Suppressor macrophage treated with lipopolysaccharide for 1 hour (primary cell): ENCODE data around the gene LTB4R2.

Source experiments
- DNase-seq, 3 donors: peaks; one replicate each; pipeline ENCODE4 v3.0.0-alpha.2; 2020 to 2022

LTB4R2 gene

DNA sequence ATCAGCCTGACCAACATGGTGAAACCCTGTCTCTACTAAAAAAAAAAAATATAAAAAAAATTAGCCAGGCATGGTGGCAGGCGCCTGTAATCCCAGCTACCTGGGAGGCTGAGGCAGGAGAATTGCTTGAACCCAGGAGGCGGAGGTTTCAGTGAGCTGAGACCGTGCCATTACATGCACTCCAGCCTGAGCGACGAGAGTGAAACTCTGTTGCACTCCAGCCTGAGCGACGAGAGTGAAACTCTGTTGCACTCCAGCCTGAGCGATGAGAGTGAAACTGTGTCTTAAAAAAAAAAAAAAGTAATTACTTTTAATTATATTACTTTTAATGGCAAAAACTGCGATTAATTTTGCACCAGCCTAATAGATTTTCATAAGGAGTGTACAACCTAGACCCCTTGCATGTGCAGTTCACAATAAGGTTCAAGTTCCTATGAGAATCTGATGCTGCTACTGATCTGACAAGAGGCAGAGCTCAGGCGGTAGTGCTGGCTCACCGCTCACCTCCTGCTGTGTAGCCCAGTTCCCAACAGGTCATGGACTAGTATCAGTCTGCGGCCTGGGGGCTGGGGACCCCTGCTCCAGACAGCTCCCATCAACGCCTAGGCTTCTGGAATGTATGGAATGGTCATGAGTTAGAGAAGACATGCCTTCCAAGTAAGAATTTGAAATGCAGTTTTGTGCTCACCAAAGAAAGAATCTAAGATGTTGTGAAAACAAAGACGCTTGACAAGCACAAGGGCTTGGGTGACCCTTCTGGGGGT, 11.5 kb downstream of the LTB4R2 start:
- no peak for DNase-seq

DNA sequence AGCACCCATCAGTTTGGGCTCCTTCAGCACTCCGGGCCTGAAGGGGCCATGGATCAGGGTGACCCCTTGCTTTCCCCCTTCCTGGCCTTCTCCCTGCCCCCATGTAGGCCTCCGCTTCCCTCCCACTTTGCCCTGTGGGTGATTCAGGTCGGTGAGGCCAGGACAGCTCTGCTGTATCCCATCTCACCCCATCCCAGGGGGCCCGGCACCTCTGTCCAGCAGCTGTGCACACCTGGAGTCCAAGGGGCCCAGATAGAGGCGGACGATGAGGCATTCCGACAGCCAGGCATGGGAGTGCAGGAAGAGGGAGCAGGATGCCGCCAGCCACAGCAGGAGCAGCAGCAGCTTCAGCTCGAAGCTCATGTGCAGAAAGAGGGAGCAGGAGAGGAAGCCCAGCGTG, 12.7 kb downstream of the LTB4R2 start:
- no peak for DNase-seq

DNA sequence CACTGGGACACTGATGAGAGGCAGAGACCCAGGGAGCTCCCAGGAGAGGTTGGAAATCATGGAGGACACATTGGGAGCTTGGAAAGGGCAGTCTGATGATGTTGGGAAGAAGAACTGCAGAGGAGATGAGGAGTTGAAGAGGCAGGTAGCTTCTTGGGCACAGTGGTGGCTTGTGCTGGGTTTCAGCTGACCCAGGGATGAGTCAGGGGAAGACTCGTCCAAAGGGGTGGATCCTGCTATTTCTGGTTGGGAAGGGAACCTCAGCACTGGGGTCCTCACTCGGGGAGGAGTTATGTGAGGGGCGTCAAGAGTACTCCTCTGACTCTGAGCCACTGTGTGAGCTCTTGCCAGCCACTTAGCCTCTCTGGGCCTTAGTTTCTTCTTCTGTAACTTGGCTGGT, 13.4 kb downstream of the LTB4R2 start:
- DNase-seq, result no peak

DNA sequence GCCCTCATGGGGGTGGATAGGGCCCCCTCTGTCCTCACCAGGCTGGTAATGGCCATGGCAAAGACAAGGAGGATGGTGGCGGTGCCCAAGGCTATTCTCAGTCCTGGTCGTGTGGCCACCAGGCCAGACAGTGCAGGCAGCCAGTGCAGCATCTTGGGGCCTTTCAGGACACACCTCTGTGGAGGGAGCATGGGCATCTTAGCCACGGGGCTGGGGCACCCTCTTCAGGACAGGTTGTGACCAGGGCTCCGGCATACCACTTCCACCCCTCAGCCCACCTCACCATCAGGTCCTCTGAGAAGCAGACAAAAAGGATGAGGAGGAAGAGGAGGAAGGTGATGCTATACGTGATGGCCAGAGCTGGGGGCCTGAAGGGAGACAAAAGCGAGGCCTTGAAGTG, 14.1 kb downstream of the LTB4R2 start:
- no peak for DNase-seq

DNA sequence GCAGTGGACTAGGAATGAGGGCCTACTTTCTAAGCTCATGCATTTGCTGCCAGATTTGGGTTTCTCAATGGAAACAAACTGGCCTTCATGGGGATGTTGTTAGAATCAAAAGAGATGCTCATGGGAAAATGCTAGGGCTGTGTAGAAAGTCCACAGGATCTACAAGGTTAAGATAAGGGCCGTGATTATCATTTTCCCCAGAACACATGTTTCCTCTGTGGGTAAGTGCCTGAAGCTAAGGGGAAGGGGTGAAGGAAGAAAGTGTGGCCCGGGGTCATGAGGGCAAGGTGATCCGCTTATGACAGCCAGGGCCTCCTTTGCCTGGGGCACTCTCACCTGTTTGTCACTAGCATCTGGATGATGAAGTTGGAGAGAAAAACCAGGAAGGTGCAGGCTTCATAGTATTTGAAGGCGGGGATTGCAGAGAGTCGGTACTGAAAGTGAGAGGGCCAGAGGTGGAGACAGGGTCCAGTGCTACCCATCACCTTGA, 15.1 kb downstream of the LTB4R2 start:
- no peak for DNase-seq

DNA sequence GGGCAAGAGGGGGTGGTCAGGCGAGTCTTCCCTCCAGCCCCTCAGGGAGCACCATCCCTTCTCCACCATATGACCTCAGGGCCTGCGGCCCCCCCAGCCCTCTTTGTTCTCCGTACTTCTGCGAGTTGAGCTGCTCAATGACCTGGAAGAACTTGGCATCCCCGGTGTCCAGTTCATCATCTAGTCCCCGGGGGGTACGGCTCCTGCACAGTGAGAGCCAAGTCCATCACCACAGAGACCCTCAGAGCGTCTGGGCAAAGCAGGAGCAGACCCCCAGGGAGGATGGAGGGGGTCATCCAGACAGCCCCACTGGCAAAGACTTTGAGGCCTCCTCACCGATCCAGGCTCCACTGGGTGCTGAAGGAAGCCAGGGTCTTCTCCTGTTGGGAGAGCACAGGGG, 16.0 kb downstream of the LTB4R2 start:
- DNase-seq, result no peak

DNA sequence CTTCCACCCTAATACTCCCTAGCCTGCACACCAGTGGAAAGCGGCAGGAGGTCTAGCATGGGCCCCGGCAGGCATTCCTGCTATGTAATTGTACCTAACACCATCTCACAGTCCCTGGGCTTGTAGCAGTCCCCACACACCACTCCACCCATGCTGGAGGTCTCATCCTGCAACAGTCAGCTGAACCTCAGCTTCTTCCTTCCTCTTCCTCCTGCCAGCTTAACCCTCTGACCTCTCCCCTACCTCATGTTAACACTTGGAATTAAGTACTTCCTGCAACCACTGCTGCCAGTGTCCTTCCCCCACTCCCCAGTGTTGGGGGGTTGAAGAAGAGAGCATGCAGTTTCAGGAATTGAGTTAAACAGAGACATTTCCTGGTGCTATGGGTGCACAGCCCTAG, 17.4 kb downstream of the LTB4R2 start:
- DNase-seq, result peak; percentile 24 to 51 (median 37)

DNA sequence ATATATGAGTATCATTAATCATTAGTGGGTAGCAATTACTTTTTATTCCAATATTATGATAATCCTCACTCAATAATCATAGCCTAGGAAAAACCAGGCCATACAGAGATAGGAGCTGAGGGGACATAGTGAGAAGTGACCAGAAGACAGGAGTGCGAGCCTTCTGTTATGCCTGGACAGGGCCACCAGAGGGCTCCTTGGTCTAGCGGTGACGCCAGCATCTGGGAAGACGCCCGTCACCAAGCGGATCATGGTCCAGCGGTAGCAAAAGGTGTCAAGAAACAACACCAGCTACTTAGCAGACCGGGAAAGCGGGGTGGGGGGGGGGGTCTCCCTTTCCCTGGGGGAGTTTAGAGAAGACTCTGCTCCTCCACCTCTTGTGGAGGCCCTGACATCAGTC, 18.0 kb downstream of the LTB4R2 start:
- DNase-seq, result peak in 2 of 3 donors; percentile 35 to 36

DNA sequence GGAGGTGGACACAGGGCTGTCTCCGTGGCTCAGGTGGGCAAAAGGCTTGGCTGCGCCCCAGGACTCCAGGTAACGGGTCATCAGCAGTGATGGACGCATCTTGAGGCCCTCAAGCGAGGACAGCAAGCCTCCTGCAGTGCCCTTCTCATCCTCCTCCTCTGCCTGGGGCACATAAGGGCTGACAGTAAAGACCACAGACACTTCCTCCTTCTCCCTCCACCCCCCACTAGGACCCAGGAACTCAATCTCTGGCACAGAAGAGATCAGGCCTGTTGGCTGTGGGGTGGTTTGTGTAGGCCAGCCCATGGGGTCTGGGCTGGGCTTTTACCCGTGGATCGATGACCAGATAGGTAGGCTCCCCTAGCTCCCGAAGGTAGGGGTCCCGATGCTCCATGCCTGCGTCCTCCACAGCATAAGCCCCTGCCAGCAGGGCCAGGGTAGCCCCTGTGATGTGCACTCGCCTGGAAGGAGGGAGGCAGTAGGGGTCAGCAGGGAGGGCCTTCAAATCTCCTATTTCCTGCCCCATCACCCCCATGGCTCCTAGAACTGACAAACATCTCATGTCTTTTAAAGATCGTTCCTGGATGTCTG, 19.2 kb downstream of the LTB4R2 start:
- no peak for DNase-seq

DNA sequence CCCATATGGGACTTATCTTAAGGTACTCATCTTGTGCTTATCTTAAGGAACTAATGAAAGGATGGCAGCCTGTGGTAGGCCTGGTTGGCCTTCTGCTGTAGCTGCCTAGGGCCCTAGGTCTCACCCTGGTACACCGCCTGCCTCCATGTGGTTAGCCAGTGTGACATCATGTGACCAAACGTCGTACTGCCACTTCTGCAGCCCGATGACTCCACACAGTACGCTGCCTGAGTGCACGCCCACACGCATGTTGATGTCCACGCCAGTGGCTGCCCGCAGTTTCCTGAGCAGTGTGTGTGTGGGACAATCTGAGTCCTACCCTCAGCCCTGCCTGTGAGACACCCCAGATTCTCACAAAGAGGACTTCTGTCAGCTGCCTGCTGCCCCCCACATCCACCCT, 19.8 kb downstream of the LTB4R2 start:
- DNase-seq, result peak; percentile 89 to 97 (median 95)

DNA sequence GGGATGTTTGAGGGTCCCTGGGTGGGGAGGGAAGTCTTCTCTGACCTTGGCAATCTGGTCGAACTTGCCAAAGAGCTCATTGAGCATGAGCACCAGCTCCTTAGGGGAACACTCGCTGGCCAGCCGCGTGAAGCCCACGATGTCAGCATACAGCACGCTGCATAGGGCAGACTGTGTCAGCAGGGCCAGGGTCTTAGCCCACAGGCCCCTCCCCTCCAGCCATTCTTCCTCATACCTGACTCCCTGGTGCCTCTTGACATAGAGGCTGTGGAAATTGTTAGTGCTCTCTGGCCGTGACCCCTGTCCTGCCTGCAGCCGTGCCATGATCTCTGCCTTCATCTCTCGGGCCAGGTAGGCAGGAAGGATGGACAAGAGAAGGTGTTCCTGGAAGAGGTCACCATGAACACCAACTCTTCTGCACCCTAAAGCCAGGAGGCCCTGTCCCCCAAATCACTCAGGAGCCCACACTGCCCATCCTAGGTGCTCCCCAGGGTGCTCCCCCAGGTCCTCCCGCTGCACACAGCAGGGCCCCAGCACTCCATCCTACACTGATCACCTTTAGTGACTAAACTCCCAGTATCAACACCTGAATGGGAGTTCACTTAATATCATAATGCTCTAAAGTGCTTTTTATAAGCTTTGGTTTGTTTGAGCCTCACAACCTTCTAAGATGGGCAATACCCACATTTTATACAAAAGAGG, 21.2 kb downstream of the LTB4R2 start:
- DNase-seq, result no peak

DNA sequence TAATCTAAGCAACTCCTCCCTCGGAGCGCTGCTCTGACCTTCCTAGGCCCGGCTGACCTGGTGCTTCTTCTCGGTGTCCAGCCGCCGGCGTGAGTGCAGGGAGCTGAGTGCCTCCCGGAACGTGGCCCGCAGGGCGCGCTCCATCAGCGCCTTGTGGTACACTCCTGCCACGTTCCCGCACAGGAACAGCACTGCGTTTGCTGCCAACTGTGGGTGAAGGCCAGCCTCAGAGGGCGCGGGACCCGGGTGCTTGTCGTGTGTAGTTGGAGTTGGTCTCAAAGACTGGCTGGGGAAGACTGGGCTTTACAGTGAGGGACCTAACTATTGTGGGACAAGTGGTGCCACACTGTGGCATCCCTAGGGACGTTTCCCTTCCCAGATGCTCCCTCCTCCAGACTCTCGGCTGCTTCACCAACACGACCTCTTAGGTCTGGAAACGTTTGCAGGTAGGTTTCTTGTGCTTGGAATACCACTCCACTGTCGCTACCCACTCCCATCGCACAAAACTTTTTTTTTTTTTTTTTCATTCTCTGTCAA, 21.9 kb downstream of the LTB4R2 start:
- no peak for DNase-seq

DNA sequence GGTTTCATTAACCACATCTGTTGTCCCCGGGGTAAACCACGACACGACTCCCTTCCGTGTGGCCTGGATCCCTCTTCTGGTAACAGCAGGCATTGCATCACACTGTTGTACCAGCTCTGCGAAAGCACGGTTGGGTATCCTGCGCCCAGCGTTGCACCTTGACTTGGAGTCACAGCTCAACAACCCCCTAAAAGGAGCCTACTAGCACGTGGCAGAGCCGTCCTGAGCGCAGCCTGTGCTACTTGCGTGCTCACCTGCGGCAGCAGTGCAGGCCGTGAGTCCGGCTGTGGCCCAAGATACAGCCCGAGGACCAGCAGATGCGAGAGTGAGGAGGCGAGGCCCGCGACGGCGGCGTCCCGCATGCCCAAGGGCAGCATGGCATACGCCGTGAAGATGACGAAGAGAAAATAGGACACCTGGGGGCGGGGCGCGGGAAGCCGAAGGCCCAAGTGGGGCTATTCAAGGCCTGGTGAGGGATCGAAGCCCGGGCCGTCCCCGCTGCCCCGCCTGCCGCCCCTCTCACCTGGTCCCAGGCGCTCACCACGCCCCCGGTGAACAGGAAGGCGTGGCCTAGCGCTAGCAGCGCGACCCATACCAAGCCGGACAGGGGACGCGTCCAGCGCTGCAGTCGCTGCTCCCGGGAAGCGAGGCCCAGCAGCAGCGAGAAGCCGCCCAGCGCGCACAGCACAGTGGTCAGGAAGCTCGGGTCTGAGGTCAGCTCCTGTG, 22.5 kb downstream of the LTB4R2 start:
- peak; percentile 74 to 80 (median 77) for DNase-seq

DNA sequence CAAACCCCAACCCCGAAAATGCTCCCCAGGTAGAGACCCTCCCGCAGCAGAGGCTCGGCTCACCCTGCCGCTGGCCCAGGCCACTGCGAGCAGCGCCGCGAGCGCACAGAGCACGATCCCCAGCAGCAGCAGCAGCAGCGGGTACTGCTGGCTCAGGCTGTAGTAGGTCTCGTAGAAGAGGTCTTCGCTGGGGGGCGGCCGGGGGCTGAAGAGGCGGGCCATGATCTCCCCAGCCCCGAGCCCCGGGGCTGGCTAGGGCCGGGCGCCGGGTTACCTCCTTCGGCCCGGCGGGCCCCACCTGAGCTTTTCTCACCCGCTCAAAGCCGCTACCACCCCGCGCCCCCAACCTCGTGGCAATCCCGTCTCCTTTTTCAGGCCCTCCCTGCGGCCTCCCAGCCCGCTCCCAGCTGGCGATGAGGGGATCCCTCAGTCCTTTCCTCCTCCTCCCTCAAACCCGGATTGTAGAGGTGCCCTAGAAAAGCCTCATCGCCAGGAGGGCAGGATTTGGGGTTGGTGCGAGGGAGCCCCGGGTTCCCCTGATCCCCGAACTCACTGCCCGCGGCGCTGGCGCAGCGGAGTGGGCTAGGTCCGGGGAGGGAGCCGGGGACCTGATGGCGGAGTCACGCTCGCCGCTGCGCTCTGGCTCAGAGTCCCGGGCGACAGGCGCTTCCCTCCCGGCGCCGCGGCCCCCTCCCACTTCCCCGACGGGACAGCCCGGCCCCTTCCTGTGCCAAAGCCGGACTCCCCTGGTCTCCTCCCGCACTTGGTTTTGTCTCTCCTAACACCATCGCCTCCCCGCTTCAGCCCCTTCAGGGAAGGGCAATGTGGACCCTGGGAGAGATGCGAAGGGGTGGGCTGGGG, 24.7 kb downstream of the LTB4R2 start, which contains the start of gene ADCY4:
TSS of gene ADCY4 (minus strand) at position 641 of the 861 bp plus-strand sequence. CDS start at position 222, 419 bp downstream.
- DNase-seq, result peak in 1 of 3 donors; percentile 49

DNA sequence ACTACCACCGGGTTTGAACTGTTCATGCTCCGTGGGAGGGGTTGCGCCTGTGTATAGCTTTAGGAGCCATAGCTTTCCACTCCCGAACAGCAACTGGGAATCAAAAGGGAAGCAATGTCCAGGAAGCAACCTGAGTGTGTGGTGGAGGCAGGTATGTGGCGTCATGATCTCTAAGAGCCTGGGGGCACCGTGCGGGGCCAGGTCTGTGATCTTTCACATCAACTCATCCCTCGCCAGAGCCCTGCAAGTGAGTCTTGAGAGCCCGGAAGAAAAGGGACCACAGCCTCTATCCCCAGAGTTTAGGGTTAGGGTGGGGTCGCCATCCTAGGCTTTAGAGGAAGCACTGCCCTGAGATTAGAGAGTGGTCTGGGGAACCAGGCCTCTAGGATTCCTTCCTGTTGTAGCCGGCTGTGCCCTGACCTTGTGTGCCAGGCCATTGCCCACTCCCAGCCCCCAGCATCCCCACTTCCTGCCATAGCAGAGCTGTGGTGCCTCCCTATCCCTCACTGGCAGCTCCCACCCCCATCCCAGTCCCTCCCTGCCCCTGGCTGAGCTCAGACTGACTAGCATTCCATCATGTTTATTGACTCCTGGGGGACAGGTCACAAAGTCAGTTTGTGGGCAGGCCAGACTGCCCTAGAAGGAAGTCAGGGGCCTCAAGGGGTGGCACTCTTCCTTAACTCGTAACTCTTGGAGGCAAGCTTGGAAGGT, 25.7 kb downstream of the LTB4R2 start:
- no peak for DNase-seq

DNA sequence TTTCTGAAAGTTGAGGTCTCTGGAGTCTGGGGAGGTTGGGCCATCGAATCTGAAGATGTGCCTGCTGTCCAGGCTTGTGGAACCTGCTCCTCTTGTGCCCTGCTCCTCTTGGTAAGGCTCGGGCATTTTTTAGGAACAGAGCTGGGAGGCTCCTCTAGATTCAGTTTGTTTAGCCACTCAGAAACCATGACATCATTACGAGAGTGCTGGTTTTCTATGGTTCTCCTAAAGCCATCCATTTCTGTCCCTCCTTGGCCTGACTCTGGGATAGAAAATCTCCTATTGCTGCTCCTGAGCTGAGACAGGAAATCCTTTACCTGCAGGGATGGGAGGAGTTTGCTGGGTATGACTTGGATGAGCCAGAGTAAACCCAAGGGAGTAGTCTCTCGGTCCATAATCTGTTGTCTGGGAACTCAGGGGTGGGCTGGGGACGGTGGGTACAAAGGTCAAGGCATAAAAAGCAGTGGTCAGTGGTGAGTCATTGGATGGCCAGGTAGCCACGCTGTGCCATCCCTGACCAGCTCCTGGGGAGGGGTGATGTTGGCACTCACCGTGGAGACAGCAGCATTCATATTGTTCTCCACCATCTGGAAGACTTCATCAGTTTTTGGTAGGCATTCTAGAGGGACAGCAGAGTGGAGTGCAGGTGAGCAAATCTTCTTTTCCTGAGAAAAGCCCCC, 27.3 kb downstream of the LTB4R2 start:
- no peak for DNase-seq

DNA sequence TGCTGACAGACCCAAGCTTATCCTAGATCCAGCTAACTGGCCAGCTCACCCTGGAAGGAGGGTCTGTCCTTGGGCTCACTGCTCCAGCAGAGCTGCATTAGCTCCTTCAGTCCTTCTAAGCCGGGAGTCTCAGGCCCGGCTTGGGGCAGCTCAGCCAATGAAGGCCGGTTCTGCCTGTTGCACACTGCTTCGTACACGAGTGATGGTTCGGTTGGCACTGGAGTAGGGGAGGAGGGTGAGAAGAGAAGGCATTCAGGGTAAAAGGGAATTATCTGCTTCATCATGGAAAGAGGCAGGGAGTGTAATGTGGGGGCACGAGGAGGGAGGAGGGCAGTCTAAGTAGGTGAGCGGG, 27.9 kb downstream of the LTB4R2 start:
- DNase-seq, result no peak

DNA sequence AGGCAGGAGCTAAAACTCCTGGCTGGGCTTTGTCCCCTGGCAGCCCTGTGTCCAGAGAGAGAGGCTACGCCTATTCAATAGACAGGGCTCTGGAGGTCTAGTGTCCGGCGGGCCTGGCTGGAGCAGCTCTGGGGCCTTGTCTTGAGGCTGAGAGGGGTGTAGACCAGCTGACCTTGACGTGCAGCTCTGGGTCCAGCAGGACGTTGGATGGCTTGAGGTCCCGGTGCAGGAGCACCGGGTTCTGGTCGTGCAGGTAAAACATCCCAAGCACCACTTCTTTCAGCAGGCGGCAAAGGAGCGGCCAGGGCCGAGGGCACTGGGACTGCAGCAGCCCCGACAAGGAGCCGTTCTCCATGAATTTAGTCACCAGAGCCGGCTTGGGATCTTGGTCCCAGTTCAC, 28.9 kb downstream of the LTB4R2 start:
- no peak for DNase-seq

DNA sequence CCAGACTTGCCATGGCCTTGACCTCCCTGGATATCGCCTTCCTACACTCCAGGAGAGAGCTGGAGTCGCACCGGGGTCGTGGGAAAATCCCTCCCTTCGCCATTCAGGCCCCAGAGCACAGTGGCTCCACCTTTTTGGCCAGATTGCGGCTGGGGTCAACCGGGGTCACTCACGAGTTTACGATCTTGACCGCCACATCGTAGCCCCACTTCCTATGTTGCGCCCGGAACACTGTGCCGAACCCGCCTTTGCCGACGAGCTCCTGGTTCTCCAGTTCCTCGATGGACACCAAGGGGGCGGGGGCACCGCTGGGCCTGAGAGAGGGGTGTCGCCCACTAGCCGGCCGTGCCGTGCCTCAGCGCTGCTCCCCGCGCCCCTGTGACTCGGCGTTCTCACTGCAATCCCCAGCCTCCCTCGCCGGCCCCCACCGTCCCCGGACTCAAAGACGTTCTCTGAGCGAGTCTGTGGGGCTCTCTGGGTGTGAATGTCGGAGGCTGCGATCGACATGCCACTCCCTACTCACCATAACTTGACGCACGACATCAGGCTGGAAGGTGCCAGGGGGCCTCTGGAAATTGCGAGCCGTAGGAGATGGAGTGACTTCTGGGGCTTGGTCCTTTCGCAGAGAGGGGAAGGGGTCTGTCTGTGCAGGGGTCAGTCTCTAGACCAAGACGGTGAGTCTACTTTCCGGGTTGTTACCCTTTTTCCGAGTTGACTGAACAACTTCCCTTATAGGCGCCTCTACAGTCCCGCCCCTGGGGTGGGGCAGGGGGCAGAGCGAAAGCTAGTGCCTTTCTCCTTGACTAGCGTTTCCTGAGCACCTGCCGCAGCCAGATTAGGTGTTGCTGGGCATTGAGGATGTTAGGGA, 29.6 kb downstream of the LTB4R2 start, which contains the start of gene RIPK3:
TSS of gene RIPK3 (minus strand) at position 708 of the 868 bp plus-strand sequence. CDS start at position 543, 165 bp downstream.
- DNase-seq, result peak; percentile 72 to 86 (median 78)
